HG03565 (cell line): ENCODE measurements around the gene RAD23A.

ENCODE experiments used
- ATAC-seq: cut with Tn5 transposase; IDR thresholded peaks from one replicate; pipeline ENCODE4 v1.9.1; 2021; ENCODE audit warnings: mild to moderate bottlenecking, moderate library complexity; ENCODE audit not compliant: unreplicated experiment

The RAD23A gene

GRCh38 chr19:12984143-12984627, 38.5 kb downstream of the RAD23A start:
- no peak for ATAC-seq

GRCh38 chr19:12984683-12985048, 39.0 kb downstream of the RAD23A start:
- ATAC-seq: no peak

- ATAC-seq: no peak
Observed at GRCh38 chr19:12985049-12985776, 39.6 kb downstream of the RAD23A start.

- no peak for ATAC-seq
Observed at GRCh38 chr19:12986726-12987125, 41.1 kb downstream of the RAD23A start.

GRCh38 chr19:12987190-12987589, 41.5 kb downstream of the RAD23A start:
- no peak for ATAC-seq

GRCh38 chr19:12987781-12988180, 42.1 kb downstream of the RAD23A start:
- no peak for ATAC-seq

GRCh38 chr19:12990431-12990830, 44.8 kb downstream of the RAD23A start:
- ATAC-seq: no peak

GRCh38 chr19:12990853-12991252, 45.2 kb downstream of the RAD23A start:
- ATAC-seq: no peak

GRCh38 chr19:12991296-12991695, 45.6 kb downstream of the RAD23A start:
- no peak for ATAC-seq

- no peak for ATAC-seq
Observed at GRCh38 chr19:12992729-12993128, 47.1 kb downstream of the RAD23A start.

- ATAC-seq: no peak
Observed at GRCh38 chr19:12993562-12993961, 47.9 kb downstream of the RAD23A start.

GRCh38 chr19:12994701-12995595, 49.3 kb downstream of the RAD23A start, which contains the start of gene NFIX:
TSS of gene NFIX (plus strand) at chr19:12995475. CDS start at chr19:12995838, 363 bp downstream.
- no peak for ATAC-seq

GRCh38 chr19:12995596-12996405, 50.1 kb downstream of the RAD23A start:
- ATAC-seq: no peak

GRCh38 chr19:12996406-12997094, 50.9 kb downstream of the RAD23A start:
- ATAC-seq: no peak

GRCh38 chr19:12997179-12997966, 51.7 kb downstream of the RAD23A start:
- no peak for ATAC-seq

- no peak for ATAC-seq
Observed at GRCh38 chr19:12997967-12998940, 52.6 kb downstream of the RAD23A start.

GRCh38 chr19:13001166-13001501, 55.5 kb downstream of the RAD23A start:
- ATAC-seq: no peak

- no peak for ATAC-seq
Observed at GRCh38 chr19:13001502-13002165, 56.0 kb downstream of the RAD23A start.
